Suprapubic skin (tissue), 4 donors: ENCODE data around the gene BAHCC1.

Source experiments
- CTCF ChIP-seq, 2 donors: fragments of 200-600 bp in 1 of 2; fragments of 450-650 bp in 1 of 2; sonication (generic) in 1 of 2; IDR thresholded peaks; one replicate each; pipeline ENCODE4 v1.5.1; 2016 to 2019; ENCODE audit warnings: antibody characterized with exemption in 2 of 2, mild to moderate bottlenecking in 1 of 2, moderate library complexity in 1 of 2
- EP300 ChIP-seq: sonication (generic); formaldehyde crosslinking; IDR thresholded peaks from one replicate; pipeline ENCODE4 v1.6.1; 2017; ENCODE audit warnings: antibody characterized with exemption
- POLR2A ChIP-seq, 2 donors: fragments of 450-650 bp; IDR thresholded peaks; one replicate each; pipeline ENCODE4 v1.6.1; 2017; ENCODE audit warnings: antibody characterized with exemption in 2 of 2, mild to moderate bottlenecking in 2 of 2, moderate library complexity in 2 of 2
- POLR2AphosphoS5 ChIP-seq, 3 donors: sonication (generic); formaldehyde crosslinking; IDR thresholded peaks; one replicate each; pipeline ENCODE4 v1.6.1; 2017; ENCODE audit warnings: antibody characterized with exemption in 3 of 3

- TF ChIP-seq POLR2A (IDR thresholded peaks at IDR 0.05) (no peak), CTCF (IDR thresholded peaks at IDR 0.05) (no peak), POLR2AphosphoS5 (IDR thresholded peaks at IDR 0.05) (no peak), EP300 (no peak)
Measured at GRCh38 chr17:81438007-81438659, 42.9 kb downstream of the BAHCC1 start.
